Stimulated activated CD8-positive, alpha-beta memory T cell treated with anti-CD3 and anti-CD28 coated beads, Interleukin-15, amount 100 ng/mL, for 48 hours (primary cell): ENCODE measurements around the gene PRSS53.
"Not testable (repeated sequence)": the region's sequence is repeated elsewhere in the genome, so short reads cannot be mapped to it uniquely, and the experiment has no call there.

ENCODE experiments used
- DNase-seq, 2 donors: peaks; one replicate each; pipeline ENCODE4 v3.0.0-alpha.2; 2020; ENCODE audit warnings: low read depth in 2 of 2

Gene PRSS53

GRCh38 chr16:31088459-31089183, at the start of gene PRSS53:
TSS of gene PRSS53 (minus strand) at chr16:31088943. CDS start at chr16:31088809, 134 bp downstream.
- DNase-seq = no peak

- not testable (repeated sequence) for DNase-seq
These were observed 48.2 kb upstream of the PRSS53 start for GRCh38 chr16:31136822-31137499.

GRCh38 chr16:31136287-31136662, 47.5 kb upstream of the PRSS53 start:
- DNase-seq = no peak

GRCh38 chr16:31135535-31136286, 47.0 kb upstream of the PRSS53 start, which contains the start of gene PRSS8:
TSS of gene PRSS8 (minus strand) at chr16:31135727. CDS start at chr16:31135498, 229 bp downstream.
- DNase-seq = no peak

GRCh38 chr16:31134625-31135534, 46.1 kb upstream of the PRSS53 start:
- DNase-seq = no peak

GRCh38 chr16:31134091-31134571, 45.4 kb upstream of the PRSS53 start:
- DNase-seq = no peak

GRCh38 chr16:31133046-31133501, 44.3 kb upstream of the PRSS53 start:
- DNase-seq = no peak

GRCh38 chr16:31132303-31132979, 43.7 kb upstream of the PRSS53 start:
- no peak for DNase-seq

GRCh38 chr16:31131841-31132271, 43.1 kb upstream of the PRSS53 start:
- no peak for DNase-seq

- no peak for DNase-seq
These were observed 42.7 kb upstream of the PRSS53 start for GRCh38 chr16:31131416-31131815.

GRCh38 chr16:31130899-31131298, 42.2 kb upstream of the PRSS53 start:
- DNase-seq = no peak

GRCh38 chr16:31130336-31130891, 41.7 kb upstream of the PRSS53 start:
- no peak for DNase-seq

- no peak for DNase-seq
These were observed 41.0 kb upstream of the PRSS53 start for GRCh38 chr16:31129568-31130335.

GRCh38 chr16:31128711-31129567, 40.2 kb upstream of the PRSS53 start:
- no peak for DNase-seq

GRCh38 chr16:31127182-31127581, 38.4 kb upstream of the PRSS53 start:
- DNase-seq = no peak

GRCh38 chr16:31125844-31126243, 37.1 kb upstream of the PRSS53 start:
- no peak for DNase-seq

GRCh38 chr16:31120129-31120528, 31.4 kb upstream of the PRSS53 start:
- DNase-seq = no peak
